ENCODE measurements around the gene NOTO.

NOTO gene

GRCh38 chr2:73212098-73212447 is 9.7 kb downstream of the NOTO start:
- H3K79me2 ChIP-seq (ENCODE audit: low read length) = peaks cover 22% of the 10 kb centered on the region
- H4K20me1 ChIP-seq (ENCODE audit: insufficient read depth, low read length) = no peaks in the 10 kb centered on the region
- H2AFZ ChIP-seq (ENCODE audit: low read length) = no peak overlapping the region
- no peak overlapping the region for H3K4me3 ChIP-seq (ENCODE audit: low read length)
- peaks cover 7% of the 10 kb centered on the region; the same call in 1 of the 2 replicates for H3K4me1 ChIP-seq (ENCODE audit: low read length)
- no peak overlapping the region for H3K4me2 ChIP-seq (ENCODE audit: low read depth, low read length)
- no peak for TF ChIP-seq EZH2 (optimal IDR thresholded peaks at IDR 0.05; ENCODE audit: low read depth, low read length)
- TF ChIP-seq EZH2phosphoT487 (IDR thresholded peaks at IDR 0.05; ENCODE audit: low read length) = no peak
- TF ChIP-seq, protein P1, sequence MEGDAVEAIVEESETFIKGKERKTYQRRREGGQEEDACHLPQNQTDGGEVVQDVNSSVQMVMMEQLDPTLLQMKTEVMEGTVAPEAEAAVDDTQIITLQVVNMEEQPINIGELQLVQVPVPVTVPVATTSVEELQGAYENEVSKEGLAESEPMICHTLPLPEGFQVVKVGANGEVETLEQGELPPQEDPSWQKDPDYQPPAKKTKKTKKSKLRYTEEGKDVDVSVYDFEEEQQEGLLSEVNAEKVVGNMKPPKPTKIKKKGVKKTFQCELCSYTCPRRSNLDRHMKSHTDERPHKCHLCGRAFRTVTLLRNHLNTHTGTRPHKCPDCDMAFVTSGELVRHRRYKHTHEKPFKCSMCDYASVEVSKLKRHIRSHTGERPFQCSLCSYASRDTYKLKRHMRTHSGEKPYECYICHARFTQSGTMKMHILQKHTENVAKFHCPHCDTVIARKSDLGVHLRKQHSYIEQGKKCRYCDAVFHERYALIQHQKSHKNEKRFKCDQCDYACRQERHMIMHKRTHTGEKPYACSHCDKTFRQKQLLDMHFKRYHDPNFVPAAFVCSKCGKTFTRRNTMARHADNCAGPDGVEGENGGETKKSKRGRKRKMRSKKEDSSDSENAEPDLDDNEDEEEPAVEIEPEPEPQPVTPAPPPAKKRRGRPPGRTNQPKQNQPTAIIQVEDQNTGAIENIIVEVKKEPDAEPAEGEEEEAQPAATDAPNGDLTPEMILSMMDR (IDR thresholded peaks at IDR 0.05; ENCODE audit: low read length) = no peak
- no peak overlapping the region for H3K9ac ChIP-seq (ENCODE audit: low read length)
- H3K27me3 ChIP-seq (replicated peaks; ENCODE audit: insufficient read depth, low read length) = no peaks in the 10 kb centered on the region
- no peak overlapping the region for H3K27ac ChIP-seq (ENCODE audit: low read length)
- H3K9me2 ChIP-seq (replicated peaks; ENCODE audit: insufficient read depth, low read length) = no peaks in the 10 kb centered on the region
- H3F3A ChIP-seq (ENCODE audit: insufficient read depth, low read length) = 0 out of 2 replicates have a peak, but pooled peaks cover 4% of the 10 kb centered on the region
- DNase-seq = no peak
- H3K36me3 ChIP-seq (replicated peaks; ENCODE audit: insufficient read depth, low read length) = no peaks in the 10 kb centered on the region
- no peaks in the 10 kb centered on the region for H3K9me3 ChIP-seq (replicated peaks; ENCODE audit: insufficient read depth, low read length)

GRCh38 chr2:73212448-73213176 is 10.2 kb downstream of the NOTO start:
- Histone ChIP-seq H3K9me3 (replicated peaks; ENCODE audit: insufficient read depth, low read length) (no peaks in the 10 kb centered on the region), H3K4me3 (ENCODE audit: low read length) (no peak overlapping the region), H3K9me2 (replicated peaks; ENCODE audit: insufficient read depth, low read length) (no peaks in the 10 kb centered on the region), H3K4me2 (ENCODE audit: low read depth, low read length) (peak overlapping the region; percentile 41; the same call in 1 of the 2 replicates), H3K36me3 (replicated peaks; ENCODE audit: insufficient read depth, low read length) (no peaks in the 10 kb centered on the region), H2AFZ (ENCODE audit: low read length) (0 out of 2 replicates have a peak overlapping the region, but pooled peaks have one; percentile 35), H4K20me1 (ENCODE audit: insufficient read depth, low read length) (no peaks in the 10 kb centered on the region), H3K27ac (ENCODE audit: low read length) (no peak overlapping the region), H3K79me2 (ENCODE audit: low read length) (peaks cover 28% of the 10 kb centered on the region), H3F3A (ENCODE audit: insufficient read depth, low read length) (0 out of 2 replicates have a peak, but pooled peaks cover 4% of the 10 kb centered on the region), H3K27me3 (replicated peaks; ENCODE audit: insufficient read depth, low read length) (no peaks in the 10 kb centered on the region), H3K9ac (ENCODE audit: low read length) (no peak overlapping the region), H3K4me1 (ENCODE audit: low read length) (peaks cover 7% of the 10 kb centered on the region; the same call in 1 of the 2 replicates)
- TF ChIP-seq EZH2phosphoT487 (IDR thresholded peaks at IDR 0.05; ENCODE audit: low read length) = no peak
- TF ChIP-seq, protein P1 (IDR thresholded peaks at IDR 0.05; ENCODE audit: low read length) = peak; percentile 96
- peak; percentile 77 for DNase-seq

DNA sequence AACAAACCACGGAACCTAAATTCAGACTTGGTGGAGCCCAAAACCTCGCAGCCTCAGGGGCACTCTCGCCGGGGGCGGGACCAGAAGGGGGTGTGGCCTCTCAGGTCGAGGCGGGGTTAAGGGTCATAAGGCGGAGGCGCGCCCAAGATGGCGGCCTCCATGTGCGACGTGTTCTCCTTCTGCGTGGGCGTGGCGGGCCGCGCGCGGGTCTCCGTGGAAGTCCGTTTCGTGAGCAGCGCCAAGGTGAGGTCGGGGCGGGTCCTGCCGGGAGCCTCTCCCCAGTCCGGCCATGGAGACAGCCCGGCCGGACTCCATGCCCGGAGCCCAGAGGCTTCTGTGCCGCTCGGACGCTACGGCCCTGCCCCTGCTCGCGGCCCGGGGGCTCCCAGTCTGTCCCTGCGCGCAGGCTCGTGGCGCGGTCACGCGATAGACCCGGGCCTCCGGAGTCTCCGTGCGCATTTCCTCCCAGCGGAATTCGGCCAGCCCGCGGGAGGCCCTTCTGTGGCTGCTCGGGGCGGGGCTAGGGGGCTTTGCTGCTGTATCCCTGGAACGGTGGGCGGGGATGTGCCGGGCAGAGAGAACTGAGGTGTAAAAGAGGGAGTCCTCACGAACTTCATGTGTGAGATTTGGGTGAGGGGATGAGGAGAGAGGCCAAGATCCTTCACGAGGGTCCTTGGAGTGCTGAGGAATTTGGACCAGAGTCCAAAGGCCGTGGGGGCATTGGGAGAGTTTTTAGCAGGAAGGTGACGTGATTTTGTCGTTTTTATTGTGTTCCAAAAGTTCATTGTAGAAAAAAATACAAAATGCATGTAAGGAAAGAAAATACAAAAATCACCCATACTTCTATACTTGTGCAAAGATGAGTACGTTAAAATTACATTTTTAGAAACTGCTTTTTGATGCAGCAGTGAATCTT is 12.0 kb downstream of the NOTO start, which contains the start of gene SMYD5:
Gene SMYD5, plus strand, starts transcription at position 126 of the 916 bp plus-strand sequence. Its CDS starts 22 bp downstream, at position 148.
- Histone ChIP-seq H3K4me3 (ENCODE audit: low read length) (peak within 1 kb of the TSS; percentile 97), H3K9me2 (replicated peaks; ENCODE audit: insufficient read depth, low read length) (no peaks in the 10 kb centered on the region), H2AFZ (ENCODE audit: low read length) (peak within 1 kb of the TSS; percentile 92), H4K20me1 (ENCODE audit: insufficient read depth, low read length) (no peaks in the 10 kb centered on the region), H3K9ac (ENCODE audit: low read length) (peak within 1 kb of the TSS; percentile 90), H3K27me3 (replicated peaks; ENCODE audit: insufficient read depth, low read length) (no peaks in the 10 kb centered on the region), H3K79me2 (ENCODE audit: low read length) (peaks cover 40% of the 10 kb centered on the region), H3F3A (ENCODE audit: insufficient read depth, low read length) (0 out of 2 replicates have a peak, but pooled peaks cover 4% of the 10 kb centered on the region), H3K4me1 (ENCODE audit: low read length) (peaks cover 7% of the 10 kb centered on the region; the same call in 1 of the 2 replicates), H3K4me2 (ENCODE audit: low read depth, low read length) (peak within 1 kb of the TSS; percentile 96), H3K36me3 (replicated peaks; ENCODE audit: insufficient read depth, low read length) (no peaks in the 10 kb centered on the region; the same call in 1 of the 2 replicates), H3K9me3 (replicated peaks; ENCODE audit: insufficient read depth, low read length) (no peaks in the 10 kb centered on the region), H3K27ac (ENCODE audit: low read length) (peak within 1 kb of the TSS; percentile 41; the same call in 1 of the 2 replicates)
- no peak for TF ChIP-seq EZH2 (optimal IDR thresholded peaks at IDR 0.05; ENCODE audit: low read depth, low read length)
- TF ChIP-seq, protein P1 (IDR thresholded peaks at IDR 0.05; ENCODE audit: low read length) = no peak
- DNase-seq = peak; percentile 88

All from MM.1S (cell line).